Activated T-cell treated with anti-CD3 and anti-CD28 coated beads for 24 hours (primary cell): ENCODE data around the gene HRH3.

ENCODE experiments used
- DNase-seq: peaks from one replicate; pipeline ENCODE4 v3.0.0-alpha.2; 2020; ENCODE audit warnings: low read depth

Gene HRH3

GRCh38 chr20:62219992-62220665, at the start of gene HRH3:
TSS of gene HRH3 (minus strand) at chr20:62220278. CDS start at chr20:62219970, 308 bp downstream.
- peak; percentile 24 for DNase-seq

GRCh38 chr20:62269871-62270270, 49.8 kb upstream of the HRH3 start:
- no peak for DNase-seq

- no peak for DNase-seq
These were observed 49.3 kb upstream of the HRH3 start for GRCh38 chr20:62269378-62269777.

GRCh38 chr20:62268228-62268900, 48.3 kb upstream of the HRH3 start:
- DNase-seq: no peak

- no peak for DNase-seq
These were observed 47.5 kb upstream of the HRH3 start for GRCh38 chr20:62267543-62267942.

GRCh38 chr20:62266851-62267250, 46.8 kb upstream of the HRH3 start:
- DNase-seq: no peak

- DNase-seq: no peak
These were observed 46.3 kb upstream of the HRH3 start for GRCh38 chr20:62266340-62266739.

- no peak for DNase-seq
These were observed 45.3 kb upstream of the HRH3 start for GRCh38 chr20:62265365-62265764.

- no peak for DNase-seq
These were observed 43.3 kb upstream of the HRH3 start for GRCh38 chr20:62263396-62263795.

- DNase-seq: no peak
These were observed 42.0 kb upstream of the HRH3 start for GRCh38 chr20:62262064-62262463.

GRCh38 chr20:62259294-62259565, 39.2 kb upstream of the HRH3 start:
- no peak for DNase-seq

GRCh38 chr20:62258499-62259293, 38.6 kb upstream of the HRH3 start:
- no peak for DNase-seq

GRCh38 chr20:62255976-62256375, 35.9 kb upstream of the HRH3 start:
- no peak for DNase-seq

GRCh38 chr20:62254021-62254724, 34.1 kb upstream of the HRH3 start:
- no peak for DNase-seq

GRCh38 chr20:62253398-62253797, 33.3 kb upstream of the HRH3 start:
- no peak for DNase-seq

- no peak for DNase-seq
These were observed 32.4 kb upstream of the HRH3 start for GRCh38 chr20:62252342-62252966.

- DNase-seq: no peak
These were observed 28.9 kb upstream of the HRH3 start for GRCh38 chr20:62248890-62249560.

GRCh38 chr20:62246872-62247652, 27.0 kb upstream of the HRH3 start:
- DNase-seq: no peak

GRCh38 chr20:62246431-62246830, 26.4 kb upstream of the HRH3 start:
- no peak for DNase-seq

- DNase-seq: no peak
These were observed 25.8 kb upstream of the HRH3 start for GRCh38 chr20:62245911-62246280.

- DNase-seq: no peak
These were observed 24.6 kb upstream of the HRH3 start for GRCh38 chr20:62244644-62245108.
